ENCODE results near the gene FSCN2.

Gene FSCN2

DNA sequence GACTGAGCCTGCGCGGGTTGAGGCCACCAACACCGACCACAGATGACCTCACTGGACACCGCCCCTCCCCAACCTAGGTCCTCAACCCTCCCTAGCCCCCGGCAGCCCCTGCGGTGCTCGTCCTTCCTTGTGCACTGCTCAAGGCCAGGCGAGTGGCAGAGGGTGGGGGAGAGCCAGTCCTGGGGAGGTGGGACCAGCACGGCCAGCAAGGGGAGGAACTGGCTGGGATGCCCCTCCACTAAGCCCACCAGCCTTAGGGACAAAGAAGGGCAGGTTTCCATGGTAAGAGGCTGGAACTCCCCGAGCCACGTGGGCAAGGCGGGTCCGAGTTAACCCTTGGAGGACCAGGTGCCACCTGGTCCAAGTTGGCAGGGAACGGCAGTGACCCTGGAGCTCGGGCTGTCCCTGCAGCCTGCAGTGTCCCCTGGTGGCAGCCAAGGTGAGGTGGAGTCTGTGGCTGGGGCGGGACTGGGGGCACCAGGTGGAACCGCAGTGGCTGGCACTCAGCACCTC lies 9.2 kb downstream of the FSCN2 start:
- in situ Hi-C loops (cut with MboI; ENCODE audit: low sequenced_read_pairs), result no loop called here

- in situ Hi-C loops (cut with MboI; ENCODE audit: low sequenced_read_pairs), result no loop called here
Observed at GRCh38 chr17:81537856-81538555, 9.8 kb downstream of the FSCN2 start.

DNA sequence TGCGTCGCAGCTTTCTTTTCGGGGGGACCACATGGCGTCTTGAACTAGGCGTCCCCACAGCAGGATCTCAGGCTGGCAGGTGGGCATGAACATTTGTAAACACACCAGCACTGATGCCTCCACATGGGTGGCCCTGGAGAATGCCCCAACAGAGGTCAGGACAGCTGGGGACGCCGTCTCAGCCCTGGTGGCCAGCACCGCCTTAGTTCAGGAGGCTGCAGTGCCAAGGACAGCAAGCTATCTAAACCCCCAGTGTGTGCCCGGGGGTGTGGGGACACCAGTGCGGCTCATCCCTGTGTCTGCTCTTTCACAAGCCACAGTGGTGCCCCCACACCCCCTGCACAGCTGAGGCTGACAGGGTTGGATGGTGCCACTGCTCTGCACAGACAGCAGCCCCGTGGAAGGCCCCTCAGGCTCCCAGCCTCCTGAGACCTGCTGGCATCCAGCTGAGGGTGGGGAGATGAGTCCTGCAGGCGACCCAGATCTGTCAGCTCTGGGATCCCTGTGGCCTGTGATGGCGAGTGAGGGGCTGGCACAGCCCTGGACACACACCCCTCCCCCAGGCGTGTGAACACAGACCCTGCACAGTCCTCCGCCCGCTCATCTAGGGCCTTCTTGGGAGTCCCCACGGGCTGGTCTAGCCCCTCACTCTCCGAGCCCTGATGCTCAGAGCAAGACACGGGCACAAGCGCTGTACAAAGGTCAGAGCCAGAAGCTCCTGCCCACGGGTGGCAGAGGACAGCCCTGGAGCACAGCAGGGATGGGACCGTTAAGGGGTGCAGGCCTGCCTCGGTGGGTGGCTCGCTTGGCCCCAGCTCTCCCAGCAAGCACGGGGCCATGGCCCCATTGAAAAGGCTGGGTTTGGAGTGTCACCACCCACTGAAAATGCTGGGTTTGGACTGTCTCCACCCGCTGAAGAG lies 10.7 kb downstream of the FSCN2 start:
- in situ Hi-C loops (cut with MboI; ENCODE audit: low sequenced_read_pairs), result no loop called here

GRCh38 chr17:81539571-81539900 lies 11.4 kb downstream of the FSCN2 start:
- in situ Hi-C loops (cut with MboI; ENCODE audit: low sequenced_read_pairs), result no loop called here

GRCh38 chr17:81539961-81540675 lies 11.9 kb downstream of the FSCN2 start:
- in situ Hi-C loops (cut with MboI; ENCODE audit: low sequenced_read_pairs), result no loop called here

GRCh38 chr17:81540676-81541027 lies 12.5 kb downstream of the FSCN2 start:
- in situ Hi-C loops (cut with MboI; ENCODE audit: low sequenced_read_pairs), result no loop called here

- in situ Hi-C loops (cut with MboI; ENCODE audit: low sequenced_read_pairs), result no loop called here
Observed at GRCh38 chr17:81541123-81541522, 12.9 kb downstream of the FSCN2 start.

DNA sequence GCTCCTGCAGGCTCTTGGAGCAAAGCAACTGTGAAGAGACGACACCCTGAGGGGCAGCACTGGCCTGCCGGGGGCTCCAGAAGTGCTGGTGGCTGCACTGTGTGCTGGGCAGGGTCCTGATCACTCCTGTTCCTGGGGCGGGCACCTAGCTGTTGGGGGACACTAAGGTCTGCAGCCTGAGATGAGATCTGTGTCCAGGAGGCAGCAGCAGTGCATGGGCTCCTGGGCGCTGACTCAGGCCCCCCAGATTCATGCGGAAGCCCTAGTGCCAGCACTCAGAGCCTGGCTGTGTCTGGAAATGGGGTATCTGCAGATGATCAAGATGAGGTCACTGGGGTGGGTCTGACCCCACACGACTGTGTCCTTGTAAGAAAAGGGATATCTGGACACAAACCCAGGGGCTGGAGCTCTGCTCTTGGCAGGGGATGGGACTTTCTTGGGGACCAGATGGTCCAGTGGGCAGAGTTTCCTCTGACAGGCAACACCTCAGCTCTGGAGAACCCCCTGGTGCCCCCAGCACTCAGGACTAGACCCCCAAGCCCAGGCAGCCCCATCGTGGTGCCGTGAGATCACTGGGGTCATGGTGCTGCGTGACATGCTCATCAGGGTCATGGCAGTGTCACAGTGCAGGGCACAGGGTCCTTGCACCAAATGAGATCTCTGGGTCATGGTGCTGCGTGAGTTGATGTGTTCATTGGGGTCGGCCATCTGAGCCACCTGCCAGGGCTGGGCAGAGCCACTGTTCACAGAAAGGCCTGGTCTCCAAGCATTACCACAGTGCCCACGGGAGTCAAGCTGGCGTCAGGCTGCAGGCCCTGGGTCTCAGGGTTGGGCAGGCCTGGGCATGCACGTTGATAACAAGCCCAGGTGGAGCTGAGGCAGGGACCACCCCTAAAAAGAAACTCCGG lies 14.5 kb downstream of the FSCN2 start:
- in situ Hi-C loops (cut with MboI; ENCODE audit: low sequenced_read_pairs), result no loop called here

DNA sequence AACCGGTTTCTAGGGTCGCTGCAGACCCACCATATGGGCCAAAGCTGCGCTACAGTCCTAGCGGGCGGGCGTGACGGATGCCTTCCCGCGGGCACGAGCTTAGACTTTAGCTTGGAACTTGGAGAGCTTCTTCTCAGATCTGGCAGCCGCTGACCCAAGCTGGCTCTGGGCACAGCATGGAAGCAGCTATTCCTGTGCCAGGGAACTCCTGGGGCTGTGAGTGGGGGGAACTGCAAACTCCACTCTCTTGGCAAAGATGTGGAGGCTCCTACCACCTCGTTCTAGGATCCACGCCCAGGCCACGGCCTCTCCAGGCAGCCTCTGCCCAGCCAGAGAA lies 15.1 kb downstream of the FSCN2 start:
- in situ Hi-C loops (cut with MboI; ENCODE audit: low sequenced_read_pairs), result no loop called here

DNA sequence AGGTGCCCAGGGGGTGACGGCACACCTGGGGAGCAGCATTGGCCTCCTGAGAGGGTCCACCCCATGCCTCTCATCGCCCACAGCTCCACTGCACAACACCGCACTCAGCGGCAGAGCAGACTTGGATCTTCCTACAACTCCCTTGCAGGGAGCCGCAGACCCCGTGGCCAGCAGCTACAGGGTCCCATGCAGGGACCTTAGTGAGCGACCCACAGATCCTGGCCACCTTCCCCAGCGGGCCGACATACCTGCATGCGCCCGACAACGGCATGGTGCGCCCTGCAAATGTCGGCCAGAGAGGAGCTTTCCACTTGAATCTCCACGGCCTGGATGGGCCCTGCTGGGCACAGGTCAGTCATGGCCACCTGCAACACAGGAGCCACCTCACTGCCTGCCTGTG lies 15.6 kb downstream of the FSCN2 start:
- in situ Hi-C loops (cut with MboI; ENCODE audit: low sequenced_read_pairs), result no loop called here

DNA sequence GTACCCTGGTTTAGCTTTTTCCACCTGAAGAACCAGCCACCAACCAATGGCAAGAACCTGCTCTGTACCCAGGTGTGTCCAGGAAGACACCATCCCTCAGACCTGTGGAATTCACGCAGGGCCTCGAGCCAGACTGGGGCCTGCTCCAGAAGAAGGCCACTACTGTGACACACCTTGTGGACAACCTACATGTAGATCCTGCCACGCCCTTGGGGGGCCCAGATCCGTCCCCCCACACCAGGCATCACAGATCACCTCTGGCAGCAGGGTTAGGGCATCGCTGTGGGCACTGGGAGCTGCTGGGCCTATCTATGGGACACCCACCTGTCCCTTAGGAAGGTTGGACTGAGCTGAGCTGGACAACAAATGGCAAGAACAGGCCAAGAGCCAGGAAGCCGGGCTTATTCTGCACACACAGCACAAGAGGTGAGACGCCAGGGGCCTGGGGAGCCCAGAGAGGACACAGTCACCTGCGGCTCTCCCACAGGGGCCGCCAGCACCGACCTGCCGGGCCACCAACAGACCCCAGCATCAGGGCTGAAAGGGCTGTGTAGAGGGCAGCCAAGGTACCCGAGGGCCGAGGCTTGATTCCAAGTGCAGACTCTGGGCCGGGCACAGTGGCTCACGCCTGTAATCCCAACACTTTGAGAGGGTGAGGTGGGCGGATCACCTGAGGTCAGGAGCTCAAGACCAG lies 16.3 kb downstream of the FSCN2 start:
- in situ Hi-C loops (cut with MboI; ENCODE audit: low sequenced_read_pairs), result no loop called here

DNA sequence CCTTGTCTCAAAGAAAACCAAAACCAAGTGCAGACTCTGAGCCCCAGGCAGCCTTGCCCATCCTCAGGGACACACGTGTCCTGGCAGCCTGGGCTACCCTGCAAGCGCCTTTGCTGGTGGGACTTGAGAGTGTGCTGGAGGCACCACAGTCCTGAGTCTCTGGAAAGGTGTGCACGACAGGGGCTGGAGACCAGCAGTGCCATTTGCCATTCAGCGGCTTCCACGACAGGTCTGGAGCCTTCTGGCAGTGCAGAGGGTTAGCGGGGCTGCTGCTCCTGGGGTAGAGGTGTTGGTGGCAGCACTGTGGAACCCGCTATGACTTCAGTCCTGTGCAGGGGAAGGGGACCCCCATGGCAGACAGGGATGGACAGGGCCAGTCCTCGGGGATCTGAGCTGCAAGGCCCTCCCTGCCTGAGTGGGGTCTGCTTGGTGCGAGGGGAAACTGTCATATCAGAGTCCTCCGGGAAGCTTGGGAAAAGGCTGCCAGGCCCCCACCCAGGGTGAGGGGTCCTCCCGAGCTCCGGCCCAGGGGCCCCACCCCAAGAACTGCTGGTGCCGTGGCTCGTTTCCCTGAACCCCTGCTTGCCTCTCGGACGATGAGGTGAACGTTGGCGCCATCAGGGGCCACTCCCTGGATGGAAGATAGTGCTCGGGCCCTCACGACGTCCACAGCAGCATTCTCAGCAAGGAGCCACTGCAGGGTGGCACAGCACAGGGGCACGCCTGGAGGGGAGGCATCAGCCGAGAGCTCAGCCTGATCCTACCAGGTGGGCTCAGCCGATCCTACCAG lies 17.2 kb downstream of the FSCN2 start:
- in situ Hi-C loops (cut with MboI; ENCODE audit: low sequenced_read_pairs), result no loop called here

DNA sequence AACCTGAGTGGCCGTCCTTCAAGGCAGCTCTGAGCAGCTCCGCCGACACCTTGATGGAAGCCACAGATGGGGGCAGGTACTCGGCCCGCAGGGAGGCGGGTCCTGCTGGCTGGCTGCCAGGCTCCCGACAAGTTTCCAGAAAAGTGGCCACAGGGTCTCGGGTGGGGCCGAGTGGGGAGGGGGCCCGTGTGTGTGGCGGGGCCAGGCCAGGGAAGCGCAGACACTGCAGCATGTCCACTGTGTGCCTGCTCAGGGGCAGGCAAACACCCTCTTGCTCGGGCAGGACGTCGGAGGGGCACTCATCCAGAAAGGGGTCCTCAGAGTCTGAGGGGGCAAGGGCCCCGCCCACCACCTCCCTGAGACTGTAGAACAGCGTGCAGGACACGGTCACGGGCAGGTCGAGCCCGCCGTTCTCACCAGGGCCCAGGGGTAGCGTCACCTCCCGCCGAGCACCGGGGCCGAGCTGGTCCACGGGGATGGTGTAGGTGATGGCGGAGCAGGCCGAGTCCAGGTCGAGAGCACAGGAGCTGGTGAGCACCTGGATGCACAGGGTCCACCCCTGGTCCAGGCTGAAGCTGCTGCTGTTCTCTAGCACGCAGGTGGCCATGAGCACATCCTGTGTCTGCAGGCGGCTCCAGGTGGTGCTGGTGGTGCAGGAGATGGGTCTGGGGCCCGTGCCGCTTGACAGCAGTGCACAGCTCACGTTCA lies 18.9 kb downstream of the FSCN2 start:
- in situ Hi-C loops (cut with MboI; ENCODE audit: low sequenced_read_pairs), result no loop called here

GRCh38 chr17:81547614-81547982 lies 19.4 kb downstream of the FSCN2 start:
- in situ Hi-C loops (cut with MboI; ENCODE audit: low sequenced_read_pairs), result no loop called here

DNA sequence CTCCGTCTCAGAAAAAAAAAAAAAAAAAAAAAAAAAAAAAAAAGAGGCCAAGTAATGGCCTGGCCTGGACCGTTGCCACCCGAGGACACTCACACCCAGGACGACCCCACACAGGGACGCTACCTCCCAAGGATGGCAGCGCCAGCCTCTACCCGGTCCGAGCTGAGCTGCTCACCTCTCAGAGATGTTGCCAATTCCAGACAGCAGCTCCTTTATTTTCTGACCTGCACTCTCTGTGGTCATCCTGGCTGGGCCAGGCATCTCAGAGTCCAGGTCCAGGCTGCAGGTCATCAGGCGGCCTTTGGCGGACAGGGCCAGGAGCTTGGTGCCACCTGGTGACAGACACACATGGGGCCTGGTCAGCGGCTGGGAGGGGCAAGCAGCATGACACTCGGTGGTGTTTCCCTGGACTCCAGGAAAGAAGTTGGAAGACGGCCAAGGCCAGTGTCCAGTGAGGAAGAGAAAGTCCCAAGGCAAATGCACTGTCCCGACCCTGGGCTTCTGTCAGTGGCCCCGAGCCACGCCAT lies 20.9 kb downstream of the FSCN2 start:
- in situ Hi-C loops (cut with MboI; ENCODE audit: low sequenced_read_pairs), result no loop called here

GRCh38 chr17:81549826-81550225 lies 21.6 kb downstream of the FSCN2 start:
- in situ Hi-C loops (cut with MboI; ENCODE audit: low sequenced_read_pairs), result no loop called here

DNA sequence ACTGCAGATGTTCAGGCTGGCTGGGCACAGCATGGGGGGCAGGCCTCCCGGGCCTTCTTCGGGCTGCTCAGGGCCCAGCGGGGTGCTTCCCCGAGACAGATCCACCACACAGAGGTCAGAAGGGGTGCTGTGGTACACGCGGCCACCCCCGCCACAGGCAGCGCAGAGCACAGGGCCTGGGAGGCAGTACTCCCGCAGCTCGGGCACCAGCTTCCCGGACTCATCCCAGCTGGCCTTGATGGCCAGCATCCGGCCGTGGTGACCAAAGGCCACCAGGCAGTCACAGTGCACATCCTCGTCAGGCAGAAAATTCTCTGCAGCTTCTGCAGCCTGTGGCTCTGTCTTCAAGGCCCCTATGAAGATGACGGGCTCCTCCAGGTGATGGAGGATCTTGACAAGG lies 22.1 kb downstream of the FSCN2 start:
- in situ Hi-C loops (cut with MboI; ENCODE audit: low sequenced_read_pairs), result no loop called here

GRCh38 chr17:81550830-81551457 lies 22.8 kb downstream of the FSCN2 start:
- in situ Hi-C loops (cut with MboI; ENCODE audit: low sequenced_read_pairs), result no loop called here
